NCI-H2081 treated with DMSO at 0.1 percent for 48 hours (cell line): ENCODE data around the gene SERPINB5.

ENCODE experiments used
- DNase-seq: peaks from one replicate; lab custom pipeline; 2025; lab: John Stamatoyannopoulos, UW

SERPINB5 gene

DNA sequence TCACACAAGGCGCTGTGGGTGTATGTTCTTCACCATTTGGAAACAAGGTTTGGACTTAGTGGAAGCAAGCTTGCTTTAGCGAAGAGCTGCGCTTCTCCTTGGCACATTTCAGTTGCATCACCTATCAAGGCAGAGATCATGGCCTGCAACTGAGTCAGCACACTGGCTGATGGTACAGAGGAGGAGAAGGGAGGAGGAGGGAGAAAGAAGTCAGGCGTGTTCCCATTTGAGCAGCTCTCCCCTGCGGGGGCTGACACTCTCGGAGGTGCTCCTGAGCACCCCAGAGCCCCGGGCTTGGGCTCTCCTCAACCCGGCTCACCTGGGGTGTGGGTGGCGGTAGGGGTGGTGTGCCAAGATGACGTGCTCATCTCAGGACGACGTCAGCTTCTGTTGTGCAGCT is 6.0 kb upstream of the SERPINB5 start:
- DNase-seq = no peak

GRCh38 chr18:63472380-63472779 is 4.4 kb upstream of the SERPINB5 start:
- no peak for DNase-seq

- DNase-seq = no peak
Measured at GRCh38 chr18:63477200-63477599, 442 bp downstream of the SERPINB5 start.

DNA sequence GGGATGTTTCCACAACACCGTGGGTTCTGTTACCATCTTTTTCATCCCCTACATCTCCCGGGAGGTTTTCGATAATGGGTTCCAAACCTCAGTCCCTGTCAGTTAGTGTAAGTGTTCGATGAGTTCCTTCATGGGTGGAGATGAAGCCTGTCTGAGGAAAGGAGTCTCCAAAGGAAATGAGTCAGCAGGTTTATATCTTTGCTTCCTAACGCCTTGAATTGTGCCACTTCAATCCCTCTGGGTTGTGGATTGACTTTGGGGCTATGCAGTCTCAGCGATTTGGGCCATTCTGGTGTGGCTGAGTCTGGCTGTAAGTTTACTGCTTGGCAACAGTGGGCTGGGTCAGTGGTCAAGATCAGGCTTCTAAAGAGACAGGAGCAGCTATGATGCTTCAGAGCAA is 1.2 kb downstream of the SERPINB5 start:
- no peak for DNase-seq

DNA sequence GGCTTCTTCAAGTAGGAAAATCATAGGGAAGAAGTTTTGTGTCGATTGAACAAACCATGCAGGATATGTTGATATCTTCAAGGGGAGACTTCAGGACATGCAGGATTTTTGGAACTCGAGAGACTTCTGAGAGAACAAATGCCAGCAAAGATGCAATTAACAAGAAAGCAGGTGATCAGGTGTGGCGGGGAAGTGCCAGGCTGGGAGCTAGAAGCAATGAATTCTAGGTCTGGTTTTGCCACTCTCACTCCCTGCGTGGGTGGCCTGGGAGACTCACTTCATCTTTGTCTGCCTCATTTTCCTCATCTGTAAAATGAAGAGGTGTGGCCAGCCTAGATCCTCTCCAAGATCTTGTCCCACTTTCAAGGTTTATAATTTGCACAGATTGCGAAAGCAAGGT is 3.1 kb downstream of the SERPINB5 start:
- DNase-seq = no peak

- DNase-seq = no peak
Measured at GRCh38 chr18:63480476-63480875, 3.7 kb downstream of the SERPINB5 start.

DNA sequence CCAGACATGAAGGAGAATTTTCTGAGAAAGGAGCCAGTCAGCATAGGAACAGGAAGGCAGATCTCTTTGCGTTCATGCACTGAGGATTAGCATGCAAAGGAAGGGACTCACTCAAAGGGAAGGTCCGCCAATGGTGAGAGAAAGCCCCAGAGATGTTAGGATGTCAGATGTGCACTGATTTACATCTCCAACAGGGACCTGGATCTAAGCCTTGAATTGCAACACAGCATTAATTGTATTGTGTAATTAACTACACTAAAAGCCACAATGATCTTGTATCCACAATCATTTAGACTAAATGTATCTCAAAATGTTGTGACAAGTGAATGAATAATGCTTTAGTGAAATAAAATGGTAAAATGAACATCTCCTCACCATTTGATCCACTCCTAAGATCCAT is 4.2 kb downstream of the SERPINB5 start:
- no peak for DNase-seq

- no peak for DNase-seq
Measured at GRCh38 chr18:63487676-63488075, 10.9 kb downstream of the SERPINB5 start.

DNA sequence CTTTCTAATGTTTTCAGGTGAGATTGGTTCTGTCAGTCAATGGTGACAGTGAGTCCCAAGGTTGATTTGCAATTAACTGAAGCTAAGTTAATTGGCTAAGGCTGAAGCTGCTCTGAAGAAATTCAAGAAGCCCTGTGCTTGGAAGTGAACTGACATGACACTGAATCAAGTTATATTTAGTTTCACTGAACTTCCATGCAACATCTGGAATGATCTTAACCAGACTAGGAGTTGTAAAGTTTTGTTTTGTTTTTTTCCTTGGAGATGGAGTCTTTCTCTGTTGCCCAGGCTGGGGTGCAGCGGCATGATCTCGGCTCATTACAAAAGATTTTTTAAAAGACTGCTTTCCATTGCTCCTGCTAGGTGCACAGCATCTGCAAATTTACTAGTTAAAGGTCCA is 11.4 kb downstream of the SERPINB5 start:
- no peak for DNase-seq

GRCh38 chr18:63492851-63493250 is 16.1 kb downstream of the SERPINB5 start:
- DNase-seq = no peak

- DNase-seq = no peak
Measured at GRCh38 chr18:63495675-63496074, 18.9 kb downstream of the SERPINB5 start.

- no peak for DNase-seq
Measured at GRCh38 chr18:63505566-63506335, 29.0 kb downstream of the SERPINB5 start.

GRCh38 chr18:63506336-63506646 is 29.5 kb downstream of the SERPINB5 start:
- DNase-seq = no peak

DNA sequence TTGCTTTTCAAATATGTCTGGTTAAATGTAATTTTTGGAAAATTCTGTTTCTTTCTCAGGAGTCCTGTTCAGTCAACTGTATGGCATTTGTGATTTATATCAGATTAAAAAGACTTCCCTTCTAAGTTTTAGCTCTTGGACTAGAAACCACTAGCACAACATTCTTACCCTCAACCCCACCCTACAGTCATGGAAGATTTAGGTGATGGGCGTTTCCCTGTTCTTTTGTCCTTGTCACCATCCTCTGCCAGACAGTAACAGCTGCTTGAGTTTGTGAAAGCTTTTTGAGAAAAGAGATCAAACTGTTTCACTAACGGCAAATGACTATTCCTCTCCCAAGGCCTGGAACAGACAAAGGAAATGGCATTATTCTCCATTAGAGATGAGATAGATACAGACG is 31.8 kb downstream of the SERPINB5 start:
- no peak for DNase-seq

- DNase-seq = no peak
Measured at GRCh38 chr18:63511285-63511684, 34.5 kb downstream of the SERPINB5 start.

DNA sequence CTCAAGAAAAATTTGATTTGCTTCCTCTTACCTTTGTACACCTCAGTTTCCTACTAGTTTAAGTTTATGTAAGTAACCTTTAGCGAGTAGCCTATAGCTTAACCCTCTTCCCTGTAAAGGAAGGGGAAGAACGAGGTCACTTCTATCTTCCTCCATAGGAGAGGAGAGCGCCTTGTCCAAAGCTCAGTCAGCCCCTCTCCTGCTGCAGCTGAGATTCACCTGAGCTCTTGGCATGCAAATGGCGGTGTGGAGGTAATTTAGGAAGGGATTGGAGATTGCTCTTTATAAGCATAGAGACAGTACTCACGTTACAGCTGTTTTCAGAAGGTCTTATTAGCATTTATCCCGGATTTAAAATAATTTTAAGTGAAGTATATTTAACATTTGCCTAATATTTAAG is 37.6 kb downstream of the SERPINB5 start:
- no peak for DNase-seq

DNA sequence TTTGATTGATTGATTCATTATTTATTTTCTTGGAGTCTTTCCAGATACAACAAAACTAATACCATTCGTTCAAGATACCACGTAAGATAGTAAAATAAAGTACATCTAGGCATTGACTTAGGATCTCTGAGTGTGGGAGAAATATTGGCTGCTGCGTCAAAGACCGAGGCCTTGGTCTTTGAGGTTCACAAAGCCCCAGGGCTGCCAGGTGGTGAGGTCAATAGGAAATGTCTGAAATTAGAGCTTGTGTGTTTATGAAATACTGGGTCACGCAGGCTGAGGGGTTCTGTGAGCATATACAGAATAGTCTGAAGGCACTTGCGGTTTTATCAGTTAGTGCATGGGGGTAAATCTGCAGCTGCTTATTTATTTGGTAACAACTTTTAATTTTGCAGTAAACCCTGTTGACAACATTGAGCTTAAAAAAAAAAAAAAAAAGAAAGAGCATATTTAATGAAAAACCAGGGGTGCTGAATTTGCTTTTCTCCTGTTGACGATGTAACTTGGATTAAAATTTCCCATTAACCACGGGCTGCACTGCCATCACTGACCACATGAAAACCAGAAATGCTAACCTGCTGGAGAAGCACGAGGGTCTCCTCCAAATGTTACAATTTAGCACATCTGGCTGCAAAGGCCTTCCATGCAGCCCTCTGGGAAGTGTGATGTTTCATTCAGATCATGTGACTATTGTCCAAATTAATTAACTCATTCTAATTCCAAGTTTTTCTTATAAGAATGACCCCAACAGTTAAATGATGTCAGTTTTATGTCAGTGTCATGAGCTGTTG is 38.3 kb downstream of the SERPINB5 start:
- DNase-seq = no peak

GRCh38 chr18:63515801-63516200 is 39.0 kb downstream of the SERPINB5 start:
- DNase-seq = no peak

GRCh38 chr18:63518178-63519012 is 41.6 kb downstream of the SERPINB5 start:
- DNase-seq = peak; percentile 16

GRCh38 chr18:63520053-63520685 is 43.4 kb downstream of the SERPINB5 start:
- DNase-seq = no peak

GRCh38 chr18:63523660-63524059 is 46.9 kb downstream of the SERPINB5 start:
- no peak for DNase-seq

DNA sequence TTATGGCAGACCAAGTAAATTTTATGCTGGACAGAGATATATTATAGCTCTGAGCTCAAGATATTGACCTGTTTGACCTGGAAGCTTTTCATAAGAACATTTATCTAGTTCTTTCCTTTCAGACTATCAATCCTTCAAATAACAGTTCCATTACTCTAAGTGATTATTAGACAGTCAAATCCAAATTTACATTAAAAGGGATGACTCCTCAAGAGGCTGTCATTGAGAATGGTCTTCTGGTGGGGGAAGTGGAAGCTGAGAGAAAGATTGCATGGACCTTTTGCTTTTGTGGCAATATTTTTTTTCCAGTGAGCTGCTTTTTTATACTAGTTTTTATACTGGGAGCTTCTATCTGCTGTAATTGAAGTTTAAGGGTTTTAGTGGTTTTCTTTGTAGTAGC is 50.5 kb downstream of the SERPINB5 start:
- no peak for DNase-seq
